CD4-positive, alpha-beta T cell treated with Interleukin-4 for 1 hour (primary cell): ENCODE measurements around the gene DYNC2H1.

Source experiments
- DNase-seq, 2 donors: peaks; one replicate each; pipeline ENCODE4 v3.0.0-alpha.2; 2020 to 2022

The DYNC2H1 gene, protein sequence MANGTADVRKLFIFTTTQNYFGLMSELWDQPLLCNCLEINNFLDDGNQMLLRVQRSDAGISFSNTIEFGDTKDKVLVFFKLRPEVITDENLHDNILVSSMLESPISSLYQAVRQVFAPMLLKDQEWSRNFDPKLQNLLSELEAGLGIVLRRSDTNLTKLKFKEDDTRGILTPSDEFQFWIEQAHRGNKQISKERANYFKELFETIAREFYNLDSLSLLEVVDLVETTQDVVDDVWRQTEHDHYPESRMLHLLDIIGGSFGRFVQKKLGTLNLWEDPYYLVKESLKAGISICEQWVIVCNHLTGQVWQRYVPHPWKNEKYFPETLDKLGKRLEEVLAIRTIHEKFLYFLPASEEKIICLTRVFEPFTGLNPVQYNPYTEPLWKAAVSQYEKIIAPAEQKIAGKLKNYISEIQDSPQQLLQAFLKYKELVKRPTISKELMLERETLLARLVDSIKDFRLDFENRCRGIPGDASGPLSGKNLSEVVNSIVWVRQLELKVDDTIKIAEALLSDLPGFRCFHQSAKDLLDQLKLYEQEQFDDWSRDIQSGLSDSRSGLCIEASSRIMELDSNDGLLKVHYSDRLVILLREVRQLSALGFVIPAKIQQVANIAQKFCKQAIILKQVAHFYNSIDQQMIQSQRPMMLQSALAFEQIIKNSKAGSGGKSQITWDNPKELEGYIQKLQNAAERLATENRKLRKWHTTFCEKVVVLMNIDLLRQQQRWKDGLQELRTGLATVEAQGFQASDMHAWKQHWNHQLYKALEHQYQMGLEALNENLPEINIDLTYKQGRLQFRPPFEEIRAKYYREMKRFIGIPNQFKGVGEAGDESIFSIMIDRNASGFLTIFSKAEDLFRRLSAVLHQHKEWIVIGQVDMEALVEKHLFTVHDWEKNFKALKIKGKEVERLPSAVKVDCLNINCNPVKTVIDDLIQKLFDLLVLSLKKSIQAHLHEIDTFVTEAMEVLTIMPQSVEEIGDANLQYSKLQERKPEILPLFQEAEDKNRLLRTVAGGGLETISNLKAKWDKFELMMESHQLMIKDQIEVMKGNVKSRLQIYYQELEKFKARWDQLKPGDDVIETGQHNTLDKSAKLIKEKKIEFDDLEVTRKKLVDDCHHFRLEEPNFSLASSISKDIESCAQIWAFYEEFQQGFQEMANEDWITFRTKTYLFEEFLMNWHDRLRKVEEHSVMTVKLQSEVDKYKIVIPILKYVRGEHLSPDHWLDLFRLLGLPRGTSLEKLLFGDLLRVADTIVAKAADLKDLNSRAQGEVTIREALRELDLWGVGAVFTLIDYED (N-terminal part only)

DNA sequence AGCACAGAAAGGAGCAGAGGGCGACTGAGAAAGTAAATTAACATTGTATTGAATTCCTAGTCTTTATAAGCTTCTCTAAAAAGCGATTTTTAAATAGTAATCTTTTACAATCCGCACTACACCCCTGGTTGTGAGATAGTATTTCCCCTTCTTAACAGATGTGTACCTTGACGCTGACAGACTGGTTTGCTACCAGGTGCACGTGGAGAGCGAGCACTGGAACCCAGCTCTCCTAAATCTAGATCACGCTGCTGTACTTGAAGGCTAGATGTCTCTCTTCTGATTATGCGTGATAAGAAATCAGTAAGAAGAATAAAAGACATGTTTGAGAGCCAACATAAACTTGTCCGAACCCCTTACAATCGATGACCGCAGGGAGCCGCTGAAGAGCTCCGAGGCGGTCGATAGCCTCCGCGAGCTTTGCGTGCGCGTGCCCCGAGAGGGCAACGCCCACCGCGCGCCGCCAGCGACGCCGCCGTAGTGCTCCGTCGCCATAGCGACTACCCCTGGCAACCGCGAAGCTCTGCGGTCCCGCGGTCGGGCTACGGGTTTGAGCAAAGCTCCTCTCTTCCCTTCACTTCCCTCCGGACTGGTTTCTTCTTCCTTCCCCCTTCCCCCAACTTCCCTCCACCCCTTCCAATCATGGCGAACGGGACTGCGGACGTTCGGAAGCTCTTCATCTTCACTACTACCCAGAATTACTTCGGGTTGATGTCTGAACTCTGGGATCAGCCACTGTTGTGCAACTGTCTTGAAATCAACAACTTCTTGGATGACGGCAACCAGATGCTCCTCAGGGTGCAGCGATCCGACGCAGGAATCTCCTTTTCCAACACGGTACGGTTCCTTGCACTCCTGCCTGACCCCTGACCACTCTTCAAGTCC is at the start of gene DYNC2H1:
Gene DYNC2H1 (plus strand): TSS at position 494 of the 885 bp plus-strand sequence. CDS start 149 bp downstream, at position 643.
- DNase-seq = peak; percentile 87 to 89

DNA sequence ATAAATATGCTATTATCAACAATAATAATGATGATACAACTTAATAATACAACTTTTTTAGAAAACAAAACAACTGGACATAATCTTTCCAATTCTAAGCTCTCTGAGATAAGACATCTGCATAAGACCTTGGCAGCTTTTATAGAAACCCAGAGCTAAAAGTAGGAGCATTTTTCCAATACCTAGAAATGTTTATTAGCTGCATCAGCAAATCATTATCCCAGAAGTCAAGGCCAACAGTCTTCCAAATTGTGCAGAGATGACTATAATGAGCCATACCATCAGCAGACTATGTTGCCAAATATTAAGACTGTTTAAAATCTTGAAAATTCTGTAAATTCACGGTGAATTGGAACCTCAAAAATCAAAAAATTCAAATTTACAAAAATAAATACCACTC is 47.6 kb upstream of the DYNC2H1 start:
- DNase-seq = no peak

DNA sequence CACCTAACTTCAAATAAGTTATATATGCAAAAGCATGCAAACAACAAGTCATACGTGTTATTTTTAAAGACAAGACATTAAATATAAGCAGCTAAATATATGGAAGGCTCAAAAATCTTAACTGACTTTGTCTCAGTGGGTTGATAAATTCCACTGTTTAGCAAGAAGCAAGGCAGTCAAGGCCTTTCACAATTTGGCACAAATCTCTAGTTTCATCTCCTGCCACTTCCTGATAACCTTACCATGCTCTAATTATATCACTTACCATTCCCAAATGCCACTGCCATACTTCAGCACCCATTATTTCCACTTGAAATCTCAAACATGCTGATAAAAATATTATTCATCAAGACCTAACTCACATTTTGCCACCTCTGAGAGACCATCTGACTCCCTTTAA is 42.1 kb upstream of the DYNC2H1 start:
- no peak for DNase-seq

DNA sequence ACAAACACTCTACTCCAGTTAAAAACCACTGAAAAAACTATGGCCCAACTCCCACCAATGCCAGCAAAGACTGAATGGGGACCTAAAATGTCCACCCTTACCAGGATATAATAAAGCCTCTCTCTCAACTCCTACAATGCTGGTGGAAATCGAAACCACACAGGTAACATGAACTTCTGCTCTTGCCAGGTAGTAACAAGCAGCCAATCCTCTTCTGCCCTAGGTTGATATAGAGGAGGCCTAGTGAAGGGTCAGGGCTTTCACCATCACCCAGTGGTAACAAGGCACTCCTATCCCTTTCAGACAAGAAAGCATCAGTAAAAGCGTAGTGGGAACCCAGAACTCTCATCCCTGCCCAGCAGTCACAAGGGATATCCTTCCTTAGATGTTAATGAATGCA is 39.9 kb upstream of the DYNC2H1 start:
- DNase-seq = peak in 1 of 2 donors; percentile 11

DNA sequence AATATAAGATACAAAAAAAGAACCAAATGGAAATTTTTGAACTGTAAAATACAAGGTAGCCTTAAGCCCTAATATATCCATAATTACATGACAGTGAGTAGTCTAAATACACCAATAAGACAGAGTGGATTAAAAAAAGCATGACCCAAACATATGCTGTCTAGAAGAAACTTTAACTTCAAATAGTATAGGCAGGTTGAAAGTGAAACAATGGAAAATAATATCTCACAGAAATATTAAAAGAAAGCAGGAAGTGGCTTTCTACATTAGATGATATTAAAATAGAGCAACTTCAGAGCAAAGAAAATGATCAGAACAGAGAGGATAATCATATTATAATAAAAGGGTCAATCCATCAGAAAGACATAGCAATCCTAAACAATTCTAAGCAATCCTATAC is 39.1 kb upstream of the DYNC2H1 start:
- peak in 1 of 2 donors; percentile 43 for DNase-seq

DNA sequence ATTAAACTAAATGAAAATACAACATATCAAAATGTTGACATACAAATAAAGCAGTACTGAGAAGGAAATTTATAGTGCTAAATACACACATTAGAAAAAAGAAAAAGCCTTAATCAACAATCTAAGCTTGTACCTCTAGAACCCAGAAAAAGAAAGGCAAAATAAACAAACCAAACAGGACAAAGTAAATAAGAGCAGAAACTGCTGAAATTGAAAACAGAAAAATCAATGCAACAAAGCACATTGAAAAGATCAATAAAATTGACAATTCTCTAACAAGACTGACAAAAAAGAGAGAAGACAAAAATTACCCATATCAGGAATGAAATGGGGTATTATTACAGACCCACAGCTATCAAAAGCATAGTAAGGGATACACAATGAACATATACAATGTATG is 38.2 kb upstream of the DYNC2H1 start:
- DNase-seq = no peak

DNA sequence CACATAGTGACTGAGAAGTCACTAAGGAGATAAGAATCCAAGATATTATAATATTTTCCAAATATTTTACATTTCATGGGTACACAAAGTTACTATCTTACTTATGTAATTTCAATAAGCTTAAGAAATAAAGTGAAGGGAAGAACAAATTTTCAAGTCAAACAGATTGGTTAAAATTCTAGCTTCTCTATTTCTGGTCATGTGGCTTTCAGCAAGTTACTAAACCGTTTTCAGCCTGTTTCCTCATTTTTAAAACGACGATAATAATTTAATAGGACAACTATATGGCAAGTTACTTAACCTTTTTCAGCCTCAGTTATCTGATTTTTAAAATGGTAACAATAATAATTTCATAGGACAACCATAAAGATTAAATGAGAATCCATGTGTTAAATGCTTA is 32.9 kb upstream of the DYNC2H1 start:
- no peak for DNase-seq

DNA sequence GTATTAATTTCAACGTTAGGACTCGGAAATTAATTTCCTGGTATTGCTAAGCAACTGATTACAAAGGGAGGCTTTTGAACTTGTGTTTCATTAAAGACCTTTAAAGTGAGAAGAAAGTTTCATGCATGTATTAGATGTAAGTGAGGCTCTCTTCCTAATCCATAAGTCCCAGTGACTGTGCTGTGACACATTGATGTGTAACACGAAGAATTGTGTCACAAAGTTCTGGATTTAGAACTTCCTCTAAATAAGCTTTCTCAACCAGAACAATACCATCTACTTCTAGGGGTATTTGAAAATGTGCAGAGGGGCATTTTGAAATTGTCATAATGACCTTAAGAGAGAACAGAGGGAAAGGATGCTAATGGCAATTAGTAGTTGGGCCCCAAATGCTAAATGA is 31.7 kb upstream of the DYNC2H1 start:
- DNase-seq = no peak

DNA sequence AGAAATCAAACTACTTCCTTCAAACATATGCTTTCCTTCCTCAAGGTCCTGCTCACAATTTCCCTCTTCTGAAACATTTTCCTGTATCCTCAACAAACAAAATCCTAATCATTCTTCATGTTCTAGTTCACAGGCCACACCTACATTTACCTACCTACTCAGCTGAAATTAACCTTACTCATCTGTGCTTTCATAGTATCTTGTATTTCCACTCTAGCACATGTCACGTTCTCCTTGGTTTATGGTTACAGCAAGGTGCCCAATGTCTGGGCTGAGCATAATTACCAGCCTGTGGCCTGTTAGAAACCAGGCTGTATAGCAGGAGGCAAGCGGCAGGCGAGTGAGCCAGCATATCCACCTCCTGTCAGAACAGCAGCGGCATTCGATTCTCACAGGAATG is 30.5 kb upstream of the DYNC2H1 start:
- DNase-seq = no peak

DNA sequence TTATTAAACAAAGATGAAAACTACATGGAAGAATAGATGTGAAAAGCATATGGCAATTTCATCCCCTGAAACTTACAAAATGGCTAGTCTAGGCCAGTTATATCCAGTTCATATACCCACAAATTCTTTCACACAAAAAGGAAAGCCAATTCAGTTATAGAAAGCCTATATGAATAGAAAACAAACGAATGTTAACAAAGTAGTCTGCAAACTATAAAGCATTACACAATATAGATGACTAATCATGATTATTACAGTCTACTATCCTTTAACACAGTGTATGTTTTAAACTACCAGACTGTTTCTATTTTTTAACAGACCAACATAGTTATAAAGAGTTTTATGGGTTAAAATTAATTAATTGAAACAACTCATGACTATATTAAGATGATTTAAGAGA is 29.4 kb upstream of the DYNC2H1 start:
- DNase-seq = no peak

DNA sequence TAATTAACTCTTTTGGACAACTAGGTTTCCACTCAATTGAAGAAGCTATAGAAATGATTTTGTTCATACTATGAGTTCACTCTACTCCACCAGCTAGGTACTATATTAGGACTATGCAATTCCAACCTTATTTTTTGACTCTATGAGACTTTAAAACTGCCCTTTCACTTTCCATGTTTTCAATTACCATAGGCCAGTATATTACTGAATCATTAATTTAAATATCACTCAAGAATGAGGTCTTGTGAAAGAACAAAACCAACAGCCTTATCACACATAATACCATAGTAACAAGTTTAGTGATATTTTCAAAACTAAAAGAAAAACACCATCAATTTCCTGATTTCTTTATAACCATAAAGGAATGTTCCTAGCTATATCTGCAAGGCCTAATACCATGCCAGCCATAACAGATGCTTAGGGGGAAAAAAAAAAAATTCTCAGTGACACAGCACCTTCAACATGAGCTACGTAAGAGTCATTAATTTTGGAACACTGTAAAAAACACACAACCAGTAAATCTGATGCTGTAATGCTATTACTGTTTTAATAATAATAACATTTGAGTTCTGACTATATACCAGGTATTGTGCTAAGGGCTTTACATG is 23.4 kb upstream of the DYNC2H1 start:
- no peak for DNase-seq

DNA sequence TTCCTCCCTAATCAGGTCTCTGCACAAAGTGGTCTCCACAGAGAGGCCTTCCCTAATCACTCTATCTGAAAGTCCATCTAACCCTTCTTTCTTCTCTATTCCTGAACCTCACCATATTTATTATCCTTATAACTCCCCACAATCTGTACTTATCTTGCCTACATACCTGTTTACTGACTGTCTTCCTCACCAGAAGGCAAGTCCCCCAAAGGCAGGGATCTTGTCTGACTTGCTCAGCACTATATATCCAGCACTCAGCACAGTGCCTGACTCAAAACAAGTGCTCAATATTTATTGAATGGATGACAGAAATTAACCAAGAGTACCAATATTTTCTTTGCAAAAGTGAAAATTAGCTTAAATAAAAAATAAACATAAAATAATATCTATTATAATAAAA is 22.8 kb upstream of the DYNC2H1 start:
- DNase-seq = no peak

DNA sequence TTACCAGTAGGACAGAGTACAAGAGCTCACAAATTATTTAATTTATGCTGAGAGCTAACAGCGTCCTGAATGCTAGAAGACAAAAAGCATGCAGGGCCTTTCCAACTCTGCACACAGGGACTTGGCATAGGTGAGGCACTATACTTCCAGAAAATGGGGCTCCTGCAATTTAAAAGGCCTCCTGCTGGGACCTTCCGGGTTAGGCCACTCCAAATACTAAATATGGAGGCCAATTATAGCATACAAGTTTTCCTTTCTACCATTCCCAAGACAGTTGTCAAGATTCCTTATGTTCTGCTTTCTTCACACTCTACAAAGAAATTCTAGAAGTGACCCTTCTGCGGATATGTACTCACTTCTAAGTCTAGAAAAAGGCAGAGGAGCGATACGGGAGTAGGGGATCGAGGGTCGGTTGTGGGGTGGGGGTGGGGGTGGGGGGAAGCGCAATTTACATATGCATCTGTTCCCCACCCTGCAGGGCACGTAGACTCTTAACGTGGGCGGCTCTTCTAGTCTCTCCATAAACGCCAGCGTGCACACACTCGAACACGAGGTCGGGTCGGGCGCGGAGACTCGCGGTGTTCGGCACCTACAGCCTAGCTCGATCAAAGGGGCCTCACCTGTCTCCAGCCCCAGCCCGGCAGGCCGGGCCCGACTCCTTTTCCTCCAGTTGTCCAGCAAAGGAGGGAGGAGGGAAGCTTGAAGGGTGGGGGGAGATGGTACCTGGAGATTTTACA is 18.0 kb upstream of the DYNC2H1 start:
- peak; percentile 21 to 43 for DNase-seq

DNA sequence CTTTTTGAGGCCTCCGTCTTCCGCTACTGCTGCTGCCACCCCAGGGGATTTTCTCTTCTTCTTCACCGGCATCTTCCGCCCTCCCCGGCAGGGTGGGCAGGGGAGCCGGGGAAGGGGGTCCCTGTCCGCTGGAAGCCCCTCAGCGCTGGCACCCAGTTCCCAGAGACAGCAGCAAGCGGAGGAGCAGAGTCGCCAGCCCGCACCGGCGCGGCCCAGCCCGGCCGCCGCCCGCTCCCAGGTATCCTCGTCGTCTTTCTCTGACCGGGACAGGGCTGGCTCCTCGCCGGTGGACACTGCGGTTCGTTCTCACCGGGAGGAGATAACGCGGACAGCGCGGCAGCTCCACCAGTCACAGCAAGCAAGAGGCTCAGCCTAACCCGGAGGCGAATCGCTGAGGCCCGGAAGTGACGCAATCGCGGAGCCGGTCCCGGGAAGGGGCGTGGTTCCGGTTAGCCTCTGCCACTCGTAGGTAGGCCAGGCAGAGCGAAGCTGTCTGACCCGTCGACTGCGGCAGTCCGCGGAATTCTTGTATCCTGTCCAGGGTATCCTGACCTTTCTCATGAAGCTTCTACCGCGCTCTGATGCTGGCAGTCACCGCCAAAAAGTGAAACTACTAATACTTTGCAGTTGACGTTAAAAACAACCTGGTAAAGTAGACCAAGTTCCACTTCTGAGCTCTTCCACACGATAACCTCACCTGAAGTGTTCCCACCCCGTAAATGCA is 17.3 kb upstream of the DYNC2H1 start, which contains the start of gene DCUN1D5:
Gene DCUN1D5 (minus strand): TSS at position 360 of the 724 bp plus-strand sequence. CDS start 288 bp downstream, at position 72.
- peak; percentile 95 for DNase-seq

DNA sequence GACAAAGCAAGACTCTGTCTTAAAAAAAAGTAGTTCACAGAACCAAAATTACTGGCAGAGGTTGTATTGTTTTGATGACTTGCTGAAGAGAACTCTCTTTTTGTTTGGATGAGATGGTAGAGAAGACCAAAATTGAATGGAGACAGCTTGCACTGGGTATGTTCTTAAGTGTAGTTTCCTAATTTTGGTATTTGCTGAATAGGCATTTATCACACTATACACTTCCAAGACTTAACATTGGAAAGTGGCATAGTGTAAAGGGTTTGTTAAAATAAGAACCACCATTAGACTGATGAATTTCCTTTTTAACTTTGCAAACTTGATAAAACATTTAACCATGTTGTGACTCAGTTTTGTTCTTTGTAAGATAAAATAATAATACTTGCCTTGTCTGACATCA is 11.9 kb upstream of the DYNC2H1 start:
- DNase-seq = no peak

DNA sequence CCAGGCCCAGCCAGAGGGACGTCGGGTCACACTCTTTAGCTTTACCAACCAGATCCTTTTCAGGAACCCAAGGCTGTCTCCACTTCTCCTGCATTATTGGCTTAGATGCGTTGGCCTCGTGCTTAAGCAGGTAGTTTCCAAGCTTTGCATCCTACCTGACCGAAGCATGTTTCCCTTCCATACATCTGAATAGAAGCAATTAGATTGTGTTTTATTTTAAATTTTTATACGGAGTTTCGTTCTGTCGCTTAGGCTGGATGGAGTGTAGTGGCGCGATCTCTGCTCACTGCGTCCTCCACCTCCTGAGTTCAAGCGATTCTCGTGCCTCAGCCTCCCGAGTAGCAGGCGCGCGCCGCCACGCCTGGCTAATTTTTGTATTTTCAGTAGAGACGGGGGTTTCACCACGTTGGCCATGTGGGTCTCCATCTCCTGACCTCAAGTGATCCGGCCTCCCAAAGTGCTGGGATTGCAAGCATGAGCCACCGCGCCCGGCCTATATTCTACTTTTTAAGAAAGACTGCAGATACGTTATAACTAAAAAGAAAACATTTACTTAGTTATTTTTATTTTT is 677 bp downstream of the DYNC2H1 start:
- peak in 1 of 2 donors; percentile 4 for DNase-seq

DNA sequence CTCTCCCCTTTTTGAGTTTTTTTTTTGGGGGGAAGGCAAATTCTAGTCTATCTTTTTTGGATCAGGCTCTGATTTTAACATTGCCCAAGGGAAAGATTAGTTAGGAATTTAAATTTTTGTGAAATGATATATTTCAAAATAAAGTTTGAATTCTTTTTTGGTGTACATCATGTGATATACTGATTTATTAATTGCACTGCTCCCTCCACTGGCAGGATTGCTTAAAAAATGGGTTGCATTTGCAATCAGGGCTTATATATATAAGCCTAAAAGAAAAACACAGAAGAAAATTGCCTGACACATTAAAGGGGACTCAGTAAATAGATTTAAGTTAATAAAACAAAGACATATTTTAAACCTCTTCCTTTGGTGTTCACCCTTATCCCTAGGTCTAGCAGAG is 1.2 kb downstream of the DYNC2H1 start:
- peak in 1 of 2 donors; percentile 15 for DNase-seq

DNA sequence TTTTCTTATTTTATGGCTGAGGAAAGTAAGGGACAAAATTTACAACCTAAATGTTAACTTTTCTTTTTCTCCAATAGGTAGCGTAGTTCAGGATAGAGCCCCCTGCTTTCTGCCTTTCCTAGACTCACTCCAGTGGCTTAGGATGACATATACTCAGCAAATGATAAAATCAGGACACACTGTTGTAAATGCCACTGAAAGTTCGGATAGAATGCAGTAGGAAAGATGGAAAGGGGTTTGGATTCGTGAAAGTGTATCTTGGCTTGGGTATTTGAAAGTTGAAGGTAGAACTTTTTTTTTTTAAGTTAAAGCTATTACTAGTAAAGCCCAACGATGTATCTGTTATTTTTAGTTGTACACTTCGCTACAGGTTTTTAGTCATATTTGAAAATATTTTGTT is 2.2 kb downstream of the DYNC2H1 start:
- DNase-seq = no peak

DNA sequence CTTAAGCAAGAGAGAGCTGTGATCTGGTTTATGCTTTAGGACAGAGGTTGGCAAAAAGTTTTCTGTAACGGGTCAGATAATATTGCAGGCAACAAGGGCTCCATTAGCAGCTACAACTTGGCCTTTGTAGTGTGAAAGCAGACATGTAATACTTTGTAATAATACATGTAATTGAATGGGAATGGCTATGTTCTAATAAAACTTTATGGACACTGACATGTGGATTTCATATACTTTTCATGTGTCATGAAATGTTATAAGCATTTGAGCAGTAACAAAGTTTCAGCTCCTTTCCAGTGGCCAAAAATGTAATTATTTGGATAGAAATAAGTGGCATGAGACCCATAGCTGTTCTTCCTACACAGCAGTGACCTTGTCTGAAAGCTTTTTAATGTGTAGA is 3.1 kb downstream of the DYNC2H1 start:
- DNase-seq = no peak

DNA sequence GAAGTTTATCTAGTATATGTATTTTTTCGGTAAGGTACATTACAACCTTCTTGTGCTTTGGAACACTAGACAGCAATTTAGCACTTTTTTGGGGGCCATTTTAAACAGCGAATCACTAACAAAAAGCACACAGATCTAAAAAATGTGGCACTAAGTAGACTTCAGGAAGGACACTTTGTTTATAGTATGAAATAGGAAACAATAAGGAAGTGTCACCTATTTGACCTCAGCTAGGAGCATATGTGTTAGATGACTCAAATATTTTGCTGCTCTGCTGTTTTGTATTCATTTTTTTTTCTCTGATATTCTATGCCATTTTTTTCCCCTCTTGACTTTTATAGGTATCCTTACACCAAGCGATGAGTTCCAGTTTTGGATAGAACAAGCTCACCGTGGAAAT is 5.6 kb downstream of the DYNC2H1 start:
- DNase-seq = no peak
